Tibial nerve (tissue), 4 donors: Measurements from ENCODE around the gene MGMT. TPM values are rescaled to one million over a fixed set of nuclear protein-coding genes. Genes with fewer than 3 reads are reported as not detected.

Experiments
- DNase-seq, 2 donors: peaks; one replicate each; pipeline ENCODE4 v3.0.0-alpha.2; 2019; ENCODE audit warnings: low spot score in 2 of 2
- H3K27ac ChIP-seq, 4 donors: fragments of 200-600 bp; sonication (generic) in 3 of 4; one replicate each; pipeline ENCODE4 v1.5.1; 2017 to 2019; ENCODE audit warnings: mild to moderate bottlenecking in 1 of 4
- H3K27me3 ChIP-seq, 2 donors: fragments of 200-600 bp; sonication (generic) in 1 of 2; one replicate each; pipeline versions ENCODE4 v1.5.1 to v1.6.0; 2017 to 2019
- H3K36me3 ChIP-seq, 3 donors: fragments of 200-600 bp; sonication (generic); one replicate each; pipeline ENCODE4 v1.5.1; 2018 to 2019
- H3K4me1 ChIP-seq, 4 donors: fragments of 200-600 bp; sonication (generic) in 3 of 4; one replicate each; pipeline ENCODE4 v1.5.1; 2017 to 2019
- H3K4me3 ChIP-seq, 4 donors: fragments of 200-600 bp; sonication (generic) in 3 of 4; one replicate each; pipeline ENCODE4 v1.5.1; 2017 to 2019; ENCODE audit warnings: mild to moderate bottlenecking in 1 of 4, moderate library complexity in 1 of 4
- H3K9me3 ChIP-seq, 4 donors: fragments of 200-600 bp; sonication (generic) in 3 of 4; one replicate each; pipeline ENCODE4 v1.5.1; 2017 to 2019
- CTCF ChIP-seq, 5 experiments: fragments of 200-600 bp in 3 of 5; fragments of 450-650 bp in 2 of 5; sonication (generic) in 3 of 5; IDR thresholded peaks; one replicate each; pipeline ENCODE4 v1.5.1; 2016 to 2019; ENCODE audit warnings: antibody characterized with exemption in 5 of 5, mild to moderate bottlenecking in 3 of 5, moderate library complexity in 2 of 5
- EP300 ChIP-seq, 2 donors: sonication (generic); formaldehyde crosslinking; IDR thresholded peaks; one replicate each; pipeline ENCODE4 v1.6.1; 2017; ENCODE audit warnings: antibody characterized with exemption in 2 of 2, mild to moderate bottlenecking in 1 of 2
- POLR2A ChIP-seq, 2 donors: fragments of 450-650 bp; IDR thresholded peaks; one replicate each; pipeline ENCODE4 v1.6.1; 2017; ENCODE audit warnings: antibody characterized with exemption in 2 of 2, mild to moderate bottlenecking in 2 of 2, moderate library complexity in 2 of 2
- WGBS, 2 donors: methylation state at CpG; one replicate each; pipeline ENCODE4 v1.1.5; 2018; 5-methylcytosine and 5-hydroxymethylcytosine counted together
- total RNA-seq, 4 donors: library from RNA; depleted of rRNA; stranded (reverse); fragments of >200 nt; gene quantifications; one replicate each; pipeline ENCODE4 v1.1.0, GENCODE V29; 2016

Gene MGMT
- total RNA-seq, 4 donors from 2014 or later, result 26.1 to 39.1 (median 33.7) TPM

- H3K27ac ChIP-seq, result no peak overlapping the region
- no peaks in the 10 kb centered on the region for H3K27me3 ChIP-seq
- no peak for DNase-seq
- H3K4me1 ChIP-seq, result peaks cover 0 to under 1% (median 0%) of the 10 kb centered on the region in 4 donors
- WGBS, 2 donors, result 94 to 97% methylated on average over 21 of the region's 21 CpGs
- TF ChIP-seq POLR2A (IDR thresholded peaks at IDR 0.05) (no peak), CTCF (IDR thresholded peaks at IDR 0.05) (no peak), EP300 (IDR thresholded peaks at IDR 0.05) (no peak)
- H3K9me3 ChIP-seq, result no peaks in the 10 kb centered on the region
- no peak overlapping the region for H3K4me3 ChIP-seq
- H3K36me3 ChIP-seq, result peaks cover 0 to 50% (median 0%) of the 10 kb centered on the region in 3 donors
These were observed 74.9 kb downstream of the MGMT start for GRCh38 chr10:129541748-129542487.

DNA sequence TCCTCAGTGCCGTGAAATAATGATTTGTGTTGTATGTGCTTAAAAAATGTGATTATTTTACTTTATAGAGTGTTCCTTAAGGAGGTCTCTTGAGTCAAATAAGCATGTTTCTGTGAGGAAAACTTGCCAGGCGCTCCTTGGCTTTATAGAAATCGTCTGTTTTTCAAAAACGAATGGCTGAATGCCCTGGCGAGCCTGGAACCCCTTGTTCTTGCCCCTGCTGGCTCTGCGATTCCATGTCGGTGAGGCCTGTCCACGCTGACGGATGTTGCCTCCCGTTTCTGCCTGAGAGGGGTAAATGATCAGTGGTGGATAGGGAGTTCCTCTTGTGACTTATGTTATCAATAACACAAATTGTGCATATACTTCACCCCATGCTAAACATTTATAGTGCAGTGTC lies 75.5 kb downstream of the MGMT start:
- TF ChIP-seq EP300 (IDR thresholded peaks at IDR 0.05), result no peak
- TF ChIP-seq POLR2A (IDR thresholded peaks at IDR 0.05), result no peak
- no peak for TF ChIP-seq CTCF (IDR thresholded peaks at IDR 0.05)
- Histone ChIP-seq H3K36me3 (peaks cover 0 to 45% (median 0%) of the 10 kb centered on the region in 3 donors), H3K27me3 (no peaks in the 10 kb centered on the region), H3K27ac (no peak overlapping the region), H3K4me1 (peaks cover 0 to 7% (median 0%) of the 10 kb centered on the region in 4 donors), H3K4me3 (no peak overlapping the region), H3K9me3 (no peaks in the 10 kb centered on the region)
- DNase-seq, result no peak
- 93 to 94% methylated on average over 10 of the region's 10 CpGs for WGBS, 2 donors

- H3K9me3 ChIP-seq, result no peaks in the 10 kb centered on the region
- DNase-seq, result no peak
- H3K4me3 ChIP-seq, result no peak overlapping the region
- no peak for TF ChIP-seq POLR2A (IDR thresholded peaks at IDR 0.05)
- TF ChIP-seq EP300 (IDR thresholded peaks at IDR 0.05), result peak in 1 of 2 donors; percentile 64
- TF ChIP-seq CTCF (IDR thresholded peaks at IDR 0.05), result no peak
- no peak overlapping the region for H3K27ac ChIP-seq
- H3K27me3 ChIP-seq, result no peaks in the 10 kb centered on the region
- H3K4me1 ChIP-seq, result peaks cover 0 to 9% (median 0%) of the 10 kb centered on the region in 4 donors
- peaks cover 0 to 27% (median 0%) of the 10 kb centered on the region in 3 donors for H3K36me3 ChIP-seq
- 84 to 95% methylated on average over 22 to 23 of the region's 23 CpGs for WGBS, 2 donors
These were observed 77.5 kb downstream of the MGMT start for GRCh38 chr10:129544205-129545202.

- no peak for DNase-seq
- 95% methylated on average over 8 of the region's 8 CpGs for WGBS, 2 donors
- no peak overlapping the region for H3K4me3 ChIP-seq
- no peak overlapping the region for H3K27ac ChIP-seq
- peaks cover 0 to 9% (median 0%) of the 10 kb centered on the region in 4 donors for H3K4me1 ChIP-seq
- H3K9me3 ChIP-seq, result no peaks in the 10 kb centered on the region
- no peaks in the 10 kb centered on the region for H3K27me3 ChIP-seq
- no peak for TF ChIP-seq POLR2A (IDR thresholded peaks at IDR 0.05)
- H3K36me3 ChIP-seq, result peaks cover 0 to 24% (median 0%) of the 10 kb centered on the region in 3 donors
These were observed 78.2 kb downstream of the MGMT start for GRCh38 chr10:129545261-129545660.

GRCh38 chr10:129546106-129546505 lies 79.1 kb downstream of the MGMT start:
- H3K27ac ChIP-seq, result no peak overlapping the region
- TF ChIP-seq CTCF (IDR thresholded peaks at IDR 0.05), result no peak
- WGBS, 2 donors, result 76 to 80% methylated on average over 8 of the region's 8 CpGs
- no peak for DNase-seq
- no peak overlapping the region for H3K4me3 ChIP-seq
- H3K36me3 ChIP-seq, result peaks cover 0 to 30% (median 0%) of the 10 kb centered on the region in 3 donors
- peaks cover 0 to 9% (median 0%) of the 10 kb centered on the region in 4 donors for H3K4me1 ChIP-seq
- H3K9me3 ChIP-seq, result no peaks in the 10 kb centered on the region
- no peaks in the 10 kb centered on the region for H3K27me3 ChIP-seq
